Sciatic nerve (tissue), 2 donors: ENCODE measurements around the gene ZCWPW2. TPM values are rescaled to one million over a fixed set of nuclear protein-coding genes. Genes with fewer than 3 reads are reported as not detected.

ENCODE experiments used
- ATAC-seq: fragments of 200-7000 bp; cut with Tn5 transposase; one replicate; pipeline ENCODE4 v1.9.1; 2020; ENCODE audit warnings: mild to moderate bottlenecking, moderate library complexity
- DNase-seq: peaks from one replicate; pipeline ENCODE4 v3.0.0-alpha.2; 2020; ENCODE audit warnings: low spot score
- intact Hi-C: fragments of 100-400 bp; cut with DNase I; formaldehyde crosslinking; loops from one replicate; pipeline ENCODE4 v1.14.2; 2022
- total RNA-seq: library from RNA; stranded (reverse); fragmentation: NEBNext Ultra II Directional; extraction: Animal tissue kit (Norgen Biotek cat#: 25700); gene quantifications from one replicate; pipeline ENCODE4 v1.2.1, GENCODE V29; 2021
- donor health status: DM: no; HTN: no; CAD: no.
- donor health status: DM: no; HTN: no; CAD: no.

The ZCWPW2 gene, protein sequence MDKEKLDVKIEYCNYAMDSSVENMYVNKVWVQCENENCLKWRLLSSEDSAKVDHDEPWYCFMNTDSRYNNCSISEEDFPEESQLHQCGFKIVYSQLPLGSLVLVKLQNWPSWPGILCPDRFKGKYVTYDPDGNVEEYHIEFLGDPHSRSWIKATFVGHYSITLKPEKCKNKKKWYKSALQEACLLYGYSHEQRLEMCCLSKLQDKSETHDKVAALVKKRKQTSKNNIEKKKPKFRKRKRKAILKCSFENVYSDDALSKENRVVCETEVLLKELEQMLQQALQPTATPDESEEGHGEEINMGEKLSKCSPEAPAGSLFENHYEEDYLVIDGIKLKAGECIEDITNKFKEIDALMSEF
- 3.3 TPM for total RNA-seq

DNA sequence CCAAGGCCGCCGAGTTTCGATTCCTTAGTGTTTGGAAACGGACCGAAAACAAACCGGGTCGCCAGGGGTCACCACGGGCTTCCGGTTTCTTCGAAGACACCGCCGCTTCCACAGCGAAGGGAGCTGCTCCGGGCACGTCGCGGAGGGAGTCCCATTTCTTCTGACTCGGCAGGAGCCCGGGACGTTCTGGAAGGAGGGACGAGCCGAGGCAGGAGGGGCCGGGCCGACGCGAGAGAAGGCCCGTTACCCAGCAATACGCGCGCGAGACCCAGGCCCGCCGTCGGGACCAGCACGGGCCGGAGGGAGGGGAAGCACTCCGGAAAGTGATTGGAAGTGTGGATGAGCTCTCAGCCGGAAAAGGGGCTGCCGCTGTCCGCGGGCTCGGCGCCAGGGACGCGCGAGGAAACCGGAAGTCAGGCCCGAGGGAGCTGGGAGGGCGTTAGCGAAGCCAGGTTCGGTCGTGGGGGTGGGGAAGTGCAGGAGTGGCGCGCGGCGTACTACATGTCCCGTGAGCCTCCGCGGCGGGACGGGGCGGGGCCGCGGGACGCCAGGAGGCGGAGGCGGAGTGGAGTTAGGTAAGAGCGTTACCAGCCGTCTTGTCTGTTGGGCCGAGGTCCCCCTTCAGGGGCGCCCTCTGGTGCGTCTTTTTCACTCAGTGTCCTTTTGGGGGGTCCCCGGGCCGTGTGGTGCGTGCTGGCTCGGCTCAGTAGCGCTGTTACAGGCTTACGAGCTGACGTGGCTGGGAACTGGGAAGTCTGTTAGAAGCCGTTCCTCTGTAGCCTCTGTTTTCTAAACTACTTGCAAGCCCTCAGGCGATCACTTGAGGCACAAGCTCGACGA, at the start of gene ZCWPW2, which contains the start of gene AZI2:
TSS of gene ZCWPW2 (plus strand) at position 93 of the 840 bp plus-strand sequence. CDS start 64,348 bp downstream, outside the sequence.
TSS of gene AZI2 (minus strand) at position 196 of the 840 bp plus-strand sequence. CDS start 8,207 bp downstream, outside the sequence.
- DNase-seq (peak; percentile 98), ATAC-seq (peak; percentile 98)
- intact Hi-C loops, result no loop called here

DNA sequence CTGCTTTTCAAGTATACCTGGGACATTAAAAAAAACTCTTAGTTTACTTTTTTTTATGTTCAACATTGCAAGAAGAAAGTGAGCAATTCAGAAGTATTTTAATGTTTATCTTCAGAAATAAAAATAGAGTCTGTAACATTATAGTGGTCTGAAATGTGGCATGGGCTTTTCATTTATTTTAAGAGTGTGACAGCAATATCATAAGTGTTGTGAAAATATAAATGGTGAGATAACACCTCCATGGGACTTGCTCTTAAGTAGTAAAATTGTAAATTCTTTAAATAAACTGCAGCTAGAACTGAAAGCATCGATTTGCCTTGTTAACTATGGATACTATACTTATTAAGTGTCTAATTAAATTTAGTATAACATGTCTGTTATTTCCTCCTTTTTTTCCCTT, 48.8 kb upstream of the ZCWPW2 start:
- intact Hi-C loops, result no loop called here
- no peak for ATAC-seq

DNA sequence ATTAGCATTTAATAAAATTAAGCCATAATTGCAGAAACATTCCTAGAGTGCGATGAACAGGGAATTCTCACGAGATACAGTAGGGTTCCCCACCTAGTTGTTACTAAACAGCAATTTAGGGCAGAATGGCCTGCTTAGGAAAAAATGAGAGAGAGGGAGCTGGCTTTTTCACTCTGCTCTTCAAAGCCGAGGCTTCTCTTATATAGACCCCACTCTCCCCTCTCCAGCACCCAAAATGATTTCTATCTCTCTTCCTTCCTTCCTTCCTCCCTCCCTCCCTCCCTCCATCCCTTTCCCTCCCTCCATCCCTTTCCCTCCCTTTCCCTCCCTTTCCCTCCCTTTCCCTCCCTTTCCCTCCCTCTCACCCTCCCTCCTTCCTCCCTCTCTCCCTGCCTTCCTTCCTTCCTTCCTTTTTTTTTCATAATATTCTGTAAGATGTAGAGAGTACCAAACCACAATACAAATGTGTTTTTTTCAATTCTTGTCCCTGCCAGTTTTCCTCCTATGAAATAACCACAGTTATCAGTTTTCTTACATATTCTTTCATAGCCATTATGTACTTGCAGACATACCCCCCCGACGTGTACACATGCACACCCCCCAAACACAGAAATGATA, 48.1 kb upstream of the ZCWPW2 start:
- ATAC-seq, result no peak
- no peak for DNase-seq
- intact Hi-C loops, result no loop called here

More for the DNA sequence above, 48.8 kb upstream of the ZCWPW2 start:
- DNase-seq, result no peak

DNA sequence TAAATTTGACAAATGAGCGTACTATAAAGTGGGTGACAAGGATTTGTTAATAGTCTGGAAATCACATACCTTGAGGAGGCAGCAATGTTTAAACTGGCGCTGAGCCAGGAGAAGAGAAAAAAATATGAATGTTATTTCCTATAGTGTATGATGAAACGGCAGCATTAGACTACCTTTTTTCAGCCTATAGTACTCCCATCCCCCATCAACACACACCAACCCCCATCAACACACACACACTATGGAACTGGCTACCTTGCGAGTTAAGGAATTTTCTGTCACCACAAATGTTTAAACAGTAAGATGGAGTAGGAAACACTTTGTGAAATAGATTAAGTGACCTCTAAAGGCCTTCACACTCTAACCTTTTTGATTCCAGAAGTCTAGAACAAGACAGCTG, 46.8 kb upstream of the ZCWPW2 start:
- no peak for DNase-seq
- intact Hi-C loops, result no loop called here
- ATAC-seq, result no peak

DNA sequence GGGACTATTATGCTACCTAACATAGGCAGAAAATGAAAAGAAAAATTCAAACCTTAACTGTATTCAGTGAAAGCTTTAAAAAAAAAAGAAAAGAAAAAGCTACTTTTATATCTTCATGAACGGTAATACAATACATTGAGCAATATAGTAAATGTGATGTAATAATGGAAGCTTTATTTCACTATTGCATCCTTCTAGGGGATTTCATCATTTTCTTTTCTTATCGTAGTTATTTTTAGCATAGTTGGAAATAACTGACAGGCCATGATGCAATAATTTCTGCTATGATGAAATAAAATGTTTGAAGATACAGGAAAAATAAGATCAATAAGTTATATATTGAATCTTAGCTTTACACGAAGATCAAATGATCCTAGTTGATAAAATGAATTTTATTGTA, 40.3 kb upstream of the ZCWPW2 start:
- ATAC-seq (no peak), DNase-seq (no peak)
- intact Hi-C loops, result no loop called here

DNA sequence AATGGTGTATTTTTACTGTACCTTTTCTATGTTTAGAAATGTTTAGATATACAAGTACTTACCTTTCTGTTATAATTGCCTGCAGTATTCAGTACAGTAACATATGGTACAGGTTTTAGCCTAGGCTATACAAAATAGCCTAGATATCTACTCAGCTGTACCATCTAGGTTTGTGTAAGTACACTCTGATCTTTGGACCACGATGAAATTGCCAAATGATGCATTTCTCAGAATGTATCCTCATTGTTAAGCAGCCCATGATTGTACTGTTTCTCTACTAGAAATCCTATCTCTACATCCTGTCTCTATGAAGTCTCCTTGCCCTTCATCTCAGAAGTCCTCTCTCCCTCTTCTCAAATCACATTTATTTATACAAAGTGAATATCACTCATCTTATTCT, 32.8 kb upstream of the ZCWPW2 start:
- DNase-seq, result no peak
- intact Hi-C loops, result no loop called here
- no peak for ATAC-seq

DNA sequence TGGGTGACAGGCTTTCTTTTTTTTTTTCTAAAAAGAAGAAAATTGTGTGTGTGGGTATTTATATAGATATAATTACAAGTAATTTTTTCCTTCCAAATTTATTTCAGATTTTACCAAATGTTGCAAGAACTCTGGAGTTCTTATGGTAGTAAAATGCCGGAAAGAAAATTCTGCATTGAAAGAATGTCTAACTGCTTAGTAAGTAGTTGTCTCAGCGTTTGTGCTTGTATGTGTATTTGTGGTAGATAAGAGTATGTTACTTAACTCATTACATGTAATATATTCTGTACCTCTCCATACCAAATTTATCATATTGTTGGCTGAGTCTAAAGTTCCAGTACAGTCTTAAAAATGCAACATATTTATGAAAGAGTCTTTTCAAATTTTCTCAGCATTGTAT, 32.3 kb upstream of the ZCWPW2 start:
- DNase-seq (no peak), ATAC-seq (no peak)
- intact Hi-C loops, result no loop called here

DNA sequence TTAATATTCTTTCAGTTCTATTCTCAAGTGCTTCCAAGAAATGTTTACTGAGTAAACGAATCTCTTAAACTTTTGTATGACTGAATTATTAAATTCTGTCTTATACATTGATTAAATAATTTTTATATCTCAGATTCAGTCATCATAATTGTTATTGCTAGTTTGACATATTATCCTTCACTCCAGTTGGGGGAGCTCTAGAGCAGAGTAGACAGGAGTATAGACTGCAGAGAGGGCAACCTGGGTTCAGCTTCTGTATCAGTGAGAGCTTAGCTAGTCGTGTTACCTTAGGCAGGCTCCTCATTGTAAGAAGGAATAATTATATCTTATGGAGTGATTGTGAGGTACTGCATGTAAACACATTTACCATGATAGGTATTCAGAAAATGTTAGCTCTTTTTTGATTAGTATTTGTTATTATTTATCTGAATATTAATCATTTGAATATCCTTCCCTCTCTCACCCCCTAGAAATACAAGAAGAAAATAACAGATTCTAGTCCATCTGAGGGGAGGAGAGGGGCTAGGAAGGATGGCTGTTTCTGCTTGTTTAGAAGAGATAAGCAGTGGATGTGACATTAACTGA, 31.0 kb upstream of the ZCWPW2 start:
- DNase-seq, result no peak
- ATAC-seq, result no peak
- intact Hi-C loops, result no loop called here

DNA sequence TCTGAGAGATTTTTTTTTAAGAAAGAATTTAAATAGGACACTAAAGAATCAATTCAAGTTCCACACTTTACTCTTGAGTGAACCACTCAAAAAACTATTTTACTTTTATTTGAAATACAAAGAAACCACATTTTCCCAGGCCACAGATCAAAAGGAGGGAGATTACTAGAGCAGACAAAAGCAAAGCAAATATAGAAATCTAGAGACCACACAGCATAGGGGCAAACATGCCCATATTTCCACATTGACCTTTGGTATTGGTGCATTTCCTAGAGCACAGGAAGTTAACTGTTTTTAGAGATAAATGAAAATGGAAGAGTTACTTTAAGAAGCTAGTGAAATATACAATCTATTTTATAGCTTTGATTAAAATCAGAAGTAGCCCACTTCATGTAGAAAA, 27.5 kb upstream of the ZCWPW2 start:
- DNase-seq, result no peak
- intact Hi-C loops, result no loop called here
- ATAC-seq, result no peak

DNA sequence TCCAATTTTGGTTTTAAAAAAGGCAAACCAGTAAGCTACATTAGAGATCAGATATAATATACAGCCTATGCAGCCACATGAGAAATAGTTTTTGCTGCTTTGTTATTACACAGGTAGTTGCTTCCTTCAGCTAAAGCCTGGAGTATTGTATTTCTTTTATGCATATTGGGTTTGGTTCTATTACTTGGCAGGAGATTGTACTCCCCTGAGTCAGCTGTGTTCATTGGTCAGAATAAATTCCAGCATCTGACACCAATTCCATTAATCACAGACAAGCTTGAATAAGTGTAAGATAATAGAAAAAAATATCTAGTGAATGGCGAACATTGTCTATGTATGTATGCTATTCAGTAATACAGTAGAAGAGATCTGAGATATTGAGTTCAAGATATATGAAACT, 26.1 kb upstream of the ZCWPW2 start:
- DNase-seq, result no peak
- intact Hi-C loops, result no loop called here
- ATAC-seq, result no peak

DNA sequence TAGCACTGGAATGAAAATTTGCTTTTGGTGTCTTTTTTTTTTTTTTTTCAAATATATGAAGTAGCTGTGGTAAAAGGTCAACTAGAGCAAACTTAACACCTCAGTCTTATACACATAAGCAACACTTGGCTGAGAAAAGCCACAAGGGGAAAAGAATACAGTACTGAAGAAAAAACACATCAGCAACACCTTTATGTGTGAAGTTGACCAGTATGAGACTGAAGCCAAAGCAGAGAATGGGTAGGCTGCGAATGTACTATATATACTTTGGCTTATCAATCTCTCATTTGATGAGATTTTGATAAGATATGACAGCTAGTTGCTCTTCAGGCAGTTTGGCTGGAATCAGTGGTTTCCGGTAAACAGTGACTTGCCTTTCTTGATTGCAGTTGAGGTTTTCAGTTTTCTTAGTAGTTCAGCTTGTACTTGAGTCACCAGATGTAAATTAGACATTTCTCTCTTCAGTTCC, 22.0 kb upstream of the ZCWPW2 start:
- ATAC-seq (peak; percentile 26), DNase-seq (no peak)
- intact Hi-C loops, result no loop called here

DNA sequence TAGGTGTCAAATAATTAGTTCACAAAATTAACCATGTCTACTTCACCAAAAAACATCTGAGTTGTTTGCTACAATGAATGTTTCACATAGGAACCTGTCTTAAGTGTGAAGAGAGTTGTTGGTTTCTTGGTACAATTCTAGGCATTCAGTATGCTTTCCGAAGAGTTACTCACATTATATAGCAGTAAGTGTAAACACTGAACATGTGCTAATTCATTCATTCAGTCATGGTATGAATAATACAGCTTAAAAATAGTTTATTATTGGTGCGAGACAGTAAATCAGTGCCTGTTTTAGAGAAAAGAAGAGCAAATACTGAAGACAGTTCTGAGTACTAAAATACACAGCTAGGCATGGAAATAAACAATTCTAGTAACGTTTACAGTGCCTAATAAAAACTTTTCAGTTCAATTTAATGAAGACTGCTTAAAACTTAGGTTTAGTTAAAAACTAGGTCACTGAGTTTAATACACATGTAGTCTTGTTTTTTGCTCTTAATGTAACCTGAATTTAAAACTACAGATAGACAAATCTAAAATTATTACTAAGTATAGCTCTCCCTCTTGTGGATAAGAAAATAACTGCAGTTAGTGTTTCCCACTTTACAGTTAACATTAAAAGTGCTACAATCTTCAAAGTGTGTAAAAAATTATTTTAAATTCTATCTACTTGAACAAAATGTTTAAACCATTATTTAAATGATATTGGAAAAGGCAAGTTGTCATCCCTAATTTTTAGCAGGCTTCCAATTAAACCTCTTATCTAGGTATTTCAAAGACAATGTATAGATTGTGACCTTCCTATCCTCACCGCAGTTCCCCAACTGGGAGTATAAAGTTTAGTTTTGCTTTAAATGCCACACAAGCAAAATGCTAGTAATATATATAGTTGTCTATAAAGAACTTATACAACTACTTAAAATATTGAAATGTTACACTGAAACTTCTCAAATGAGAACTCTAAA, 20.1 kb upstream of the ZCWPW2 start:
- ATAC-seq (no peak), DNase-seq (no peak)
- intact Hi-C loops, result no loop called here

DNA sequence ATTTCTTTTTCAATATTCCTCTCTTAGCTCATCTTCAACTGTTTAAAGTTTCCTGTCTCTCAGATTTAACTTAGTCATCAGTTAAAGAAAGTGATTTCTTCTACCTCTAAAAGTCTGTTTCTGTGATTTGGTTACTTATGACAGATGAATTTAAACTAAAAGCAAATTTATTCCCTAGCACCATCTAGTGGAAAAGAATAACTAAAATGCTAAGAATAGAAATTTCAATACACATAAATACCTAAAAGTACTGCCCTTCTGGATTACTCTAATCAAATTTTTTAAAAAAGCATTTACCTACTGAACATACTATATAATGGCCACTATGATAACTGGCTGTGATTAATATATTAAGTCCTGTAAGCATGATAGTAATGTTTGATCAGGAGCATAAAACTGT, 14.0 kb upstream of the ZCWPW2 start:
- ATAC-seq, result no peak
- intact Hi-C loops, result no loop called here
- DNase-seq, result no peak

DNA sequence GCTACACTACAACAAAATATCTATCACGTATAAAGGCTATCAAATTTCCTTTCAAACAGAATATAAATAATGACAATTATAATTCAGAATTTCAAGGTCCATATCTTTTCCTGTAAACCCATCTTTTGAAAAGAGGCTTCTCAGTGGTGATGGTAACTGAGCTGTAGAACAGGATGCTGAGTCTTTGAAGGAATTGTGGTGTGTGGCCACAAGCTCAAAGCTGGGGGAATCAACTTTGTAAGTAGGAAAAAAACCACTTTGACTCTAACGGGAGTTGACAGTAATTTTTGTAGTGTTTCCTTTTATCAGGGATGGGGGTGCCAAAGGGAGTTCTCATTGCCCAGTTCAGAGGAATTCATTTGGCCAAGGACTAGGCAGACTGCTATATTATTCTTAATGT, 13.3 kb upstream of the ZCWPW2 start:
- DNase-seq, result no peak

DNA sequence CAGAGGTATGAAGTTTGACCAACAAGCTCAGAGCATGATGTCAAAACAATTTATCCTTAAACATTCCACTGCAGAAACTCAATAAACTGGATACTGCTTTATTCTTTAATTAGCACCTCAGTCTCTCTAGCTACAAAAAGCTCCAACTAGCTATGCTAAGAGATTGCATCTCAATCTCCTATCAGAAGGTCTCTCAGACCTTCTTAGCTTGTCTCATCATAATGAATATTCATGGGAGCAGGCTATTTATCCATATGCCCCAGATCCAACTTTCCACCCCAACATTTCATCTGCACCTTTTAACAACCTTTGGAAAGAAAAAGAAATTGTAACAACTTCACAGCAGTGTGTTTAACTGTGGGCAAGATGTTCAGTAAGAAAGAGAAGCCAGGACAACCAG, 11.3 kb upstream of the ZCWPW2 start:
- no peak for ATAC-seq
- intact Hi-C loops, result no loop called here
- no peak for DNase-seq

More for the DNA sequence above, 13.3 kb upstream of the ZCWPW2 start:
- no peak for ATAC-seq
- intact Hi-C loops, result no loop called here

DNA sequence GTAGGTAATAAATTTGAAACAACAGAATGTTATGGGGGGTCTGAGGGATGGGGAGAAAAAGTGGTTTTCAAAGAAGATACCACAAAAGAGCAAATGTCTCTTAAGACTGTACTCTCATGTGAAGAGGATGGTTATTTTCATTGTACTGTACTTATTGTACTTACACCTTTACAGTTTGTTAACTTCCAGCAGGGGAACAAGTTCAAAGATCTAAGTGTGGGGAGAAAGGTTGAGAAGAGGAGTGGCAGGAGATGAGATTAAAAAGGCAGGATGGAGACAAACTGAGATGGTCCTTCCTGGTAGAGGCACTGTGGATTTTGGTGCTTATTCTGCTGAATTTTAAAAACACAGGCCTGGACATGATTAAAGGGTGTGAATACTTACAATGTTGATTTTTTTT, 5.4 kb upstream of the ZCWPW2 start:
- no peak for ATAC-seq
- intact Hi-C loops, result no loop called here
- no peak for DNase-seq

DNA sequence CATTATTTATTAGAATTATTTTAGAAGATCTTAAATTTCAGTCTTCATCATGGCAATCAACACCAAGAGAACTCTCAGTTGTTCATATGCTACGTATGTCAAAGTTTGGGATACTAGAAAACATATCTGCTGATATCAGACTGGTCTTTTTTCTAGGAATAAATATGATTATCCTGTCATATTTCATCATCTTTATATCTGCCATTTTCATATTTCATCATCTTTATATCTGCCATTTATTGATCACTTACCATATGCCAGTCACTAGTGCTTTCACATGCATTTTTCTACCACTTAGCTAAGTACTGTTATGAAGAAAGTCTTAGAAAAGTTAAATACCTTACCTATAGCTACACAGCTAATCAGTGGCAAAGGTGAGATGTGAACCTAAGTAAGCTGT, 2.8 kb upstream of the ZCWPW2 start:
- intact Hi-C loops, result no loop called here
- no peak for ATAC-seq
- DNase-seq, result no peak
